ENCODE data around the gene ERICH6B.

DNA sequence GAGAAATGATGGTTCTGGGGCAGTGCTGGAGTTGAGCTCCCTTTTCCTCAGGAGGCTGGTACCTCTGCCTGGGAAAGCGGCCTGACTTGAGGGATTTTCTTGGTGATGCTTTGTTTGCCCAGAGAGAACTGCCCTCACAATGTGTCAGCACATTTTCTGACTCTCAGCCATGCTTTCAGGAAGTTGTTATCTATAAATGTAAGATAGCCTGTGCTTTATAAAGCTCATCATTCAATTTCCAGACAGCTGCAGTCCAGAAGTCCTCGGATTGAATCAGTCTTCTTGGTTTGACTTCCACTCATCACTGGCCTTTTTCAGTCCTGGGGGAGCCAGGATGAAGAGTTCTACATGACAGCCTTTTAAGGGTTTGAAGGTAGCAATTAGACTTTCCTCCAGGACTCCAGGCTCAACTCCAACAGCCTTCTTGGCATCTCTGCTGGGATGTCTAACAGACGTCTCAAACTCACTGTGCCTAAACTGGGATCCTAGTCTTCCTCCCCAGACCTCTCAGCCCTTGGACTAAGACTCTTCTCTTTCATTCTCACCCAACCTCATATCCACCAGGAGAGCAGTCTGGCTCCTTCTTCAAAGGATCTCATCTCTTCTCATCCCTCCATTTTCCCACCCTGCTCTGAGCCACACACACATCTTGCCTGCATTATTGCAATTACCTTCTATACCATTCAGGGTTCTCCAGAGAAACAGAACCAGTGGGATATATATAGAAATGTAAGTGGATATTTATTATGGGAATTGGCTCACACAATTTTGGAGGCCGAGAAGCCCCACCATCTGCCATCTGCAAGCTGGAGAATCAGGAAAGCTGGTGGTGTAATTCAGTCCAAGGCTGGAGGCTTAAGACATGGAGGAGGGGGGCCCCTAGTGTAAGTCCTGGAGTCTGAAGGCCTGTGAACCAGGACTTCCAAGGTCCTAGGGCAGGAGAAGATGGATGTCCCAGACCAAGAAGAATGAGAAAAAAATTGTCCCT, 13.1 kb downstream of the ERICH6B start:
- TF ChIP-seq, protein P1, sequence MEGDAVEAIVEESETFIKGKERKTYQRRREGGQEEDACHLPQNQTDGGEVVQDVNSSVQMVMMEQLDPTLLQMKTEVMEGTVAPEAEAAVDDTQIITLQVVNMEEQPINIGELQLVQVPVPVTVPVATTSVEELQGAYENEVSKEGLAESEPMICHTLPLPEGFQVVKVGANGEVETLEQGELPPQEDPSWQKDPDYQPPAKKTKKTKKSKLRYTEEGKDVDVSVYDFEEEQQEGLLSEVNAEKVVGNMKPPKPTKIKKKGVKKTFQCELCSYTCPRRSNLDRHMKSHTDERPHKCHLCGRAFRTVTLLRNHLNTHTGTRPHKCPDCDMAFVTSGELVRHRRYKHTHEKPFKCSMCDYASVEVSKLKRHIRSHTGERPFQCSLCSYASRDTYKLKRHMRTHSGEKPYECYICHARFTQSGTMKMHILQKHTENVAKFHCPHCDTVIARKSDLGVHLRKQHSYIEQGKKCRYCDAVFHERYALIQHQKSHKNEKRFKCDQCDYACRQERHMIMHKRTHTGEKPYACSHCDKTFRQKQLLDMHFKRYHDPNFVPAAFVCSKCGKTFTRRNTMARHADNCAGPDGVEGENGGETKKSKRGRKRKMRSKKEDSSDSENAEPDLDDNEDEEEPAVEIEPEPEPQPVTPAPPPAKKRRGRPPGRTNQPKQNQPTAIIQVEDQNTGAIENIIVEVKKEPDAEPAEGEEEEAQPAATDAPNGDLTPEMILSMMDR (IDR thresholded peaks at IDR 0.05) = no peak
- no peak for TF ChIP-seq POLR2A (IDR thresholded peaks at IDR 0.05)
